Fibroblast of lung (primary cell): ENCODE data around the gene CCDC39. TPM values are rescaled to one million over a fixed set of nuclear protein-coding genes. Genes with fewer than 3 reads are reported as not detected.

Source experiments
- DNase-seq, 2 donors: peaks; one replicate each; pipeline versions ENCODE4 v3.0.0 to v3.0.0-alpha.2; 2010; ENCODE audit warnings: low read depth in 2 of 2
- H2AFZ ChIP-seq: 2 replicates; pipeline ENCODE4 v1.5.1; 2012; ENCODE audit warnings: low read length, control low read depth, inconsistent platforms
- H3K27ac ChIP-seq: 2 replicates; pipeline ENCODE4 v1.5.1; 2011; ENCODE audit warnings: low read length, control low read depth; ENCODE audit not compliant: insufficient read depth
- H3K27me3 ChIP-seq: 2 replicates; pipeline ENCODE4 v1.5.1; 2011; ENCODE audit warnings: mild to moderate bottlenecking, low read length; ENCODE audit not compliant: control insufficient read depth, insufficient read depth
- H3K36me3 ChIP-seq: 2 replicates; pipeline ENCODE4 v1.5.1; 2011; ENCODE audit warnings: low read length; ENCODE audit not compliant: control insufficient read depth, insufficient read depth
- H3K4me1 ChIP-seq: 2 replicates; pipeline ENCODE4 v1.5.1; 2011; ENCODE audit warnings: low read length; ENCODE audit not compliant: control insufficient read depth, insufficient read depth; ENCODE audit errors: extremely low read depth
- H3K4me2 ChIP-seq: 2 replicates; pipeline ENCODE4 v1.5.1; 2011; ENCODE audit warnings: low read length, control low read depth; ENCODE audit not compliant: insufficient read depth; ENCODE audit errors: extremely low read depth
- H3K4me3 ChIP-seq, 4 experiments: fragments of 200-600 bp in 1 of 4; sonication (generic) in 1 of 4; replicated peaks in 1 of 4; 2 replicates each; pipeline ENCODE4 v1.5.1; 2011 to 2016; ENCODE audit warnings: low read length in 4 of 4, low read depth in 3 of 4, mild to moderate bottlenecking in 3 of 4, control low read depth in 2 of 4, inconsistent platforms in 1 of 4, mixed read lengths in 1 of 4; ENCODE audit not compliant: insufficient read depth in 1 of 4; ENCODE audit errors: control extremely low read depth in 1 of 4
- H3K79me2 ChIP-seq: 2 replicates; pipeline ENCODE4 v1.5.1; 2012; ENCODE audit warnings: mild to moderate bottlenecking, low read length, inconsistent platforms; ENCODE audit not compliant: control insufficient read depth, insufficient read depth
- H3K9ac ChIP-seq: 2 replicates; pipeline ENCODE4 v1.5.1; 2011; ENCODE audit warnings: mild to moderate bottlenecking, low read length, control low read depth; ENCODE audit not compliant: insufficient read depth
- H3K9me3 ChIP-seq: 2 replicates; pipeline ENCODE4 v1.5.1; 2012; ENCODE audit warnings: low read depth, low read length; ENCODE audit not compliant: control insufficient read depth, insufficient read depth
- H4K20me1 ChIP-seq: 2 replicates; pipeline ENCODE4 v1.5.1; 2011; ENCODE audit warnings: low read length; ENCODE audit not compliant: control insufficient read depth, insufficient read depth; ENCODE audit errors: extremely low read depth
- EZH2 ChIP-seq: IDR thresholded peaks from 2 replicates; pipeline ENCODE4 v1.5.1; 2012; ENCODE audit warnings: low read length, control low read depth, mild to moderate bottlenecking; ENCODE audit errors: missing control alignments
- polyA plus RNA-seq, 2 donors: library from polyadenylated mRNA; depleted of rRNA in 1 of 2; stranded (reverse) in 1 of 2; unstranded in 1 of 2; fragments of >200 nt; gene quantifications; 2 replicates each; pipeline ENCODE4 v1.2.1, GENCODE V29; 2011 to 2012; ENCODE audit warnings: missing spikeins in 1 of 2
- total RNA-seq: library from RNA; depleted of rRNA; stranded (reverse); fragments of >200 nt; gene quantifications from 2 replicates; pipeline ENCODE4 v1.2.1, GENCODE V29; 2014
- TF ChIP-seq, protein P1 (sequence below), 2 donors: IDR thresholded peaks in 1 of 2; conservative IDR thresholded peaks in 1 of 2; 1 replicate in 1 of 2; 2 replicates in 1 of 2; pipeline ENCODE4 v1.5.1; 2011 to 2012; ENCODE audit warnings: low read length in 2 of 2, control low read depth in 1 of 2, inconsistent platforms in 1 of 2, low read depth in 1 of 2, mild to moderate bottlenecking in 1 of 2

Gene CCDC39
- total and polyA plus RNA-seq, 2 donors (not counting 1 experiment from before 2014, with no cell fraction given) = under 0.01 TPM; not detected in 1

DNA sequence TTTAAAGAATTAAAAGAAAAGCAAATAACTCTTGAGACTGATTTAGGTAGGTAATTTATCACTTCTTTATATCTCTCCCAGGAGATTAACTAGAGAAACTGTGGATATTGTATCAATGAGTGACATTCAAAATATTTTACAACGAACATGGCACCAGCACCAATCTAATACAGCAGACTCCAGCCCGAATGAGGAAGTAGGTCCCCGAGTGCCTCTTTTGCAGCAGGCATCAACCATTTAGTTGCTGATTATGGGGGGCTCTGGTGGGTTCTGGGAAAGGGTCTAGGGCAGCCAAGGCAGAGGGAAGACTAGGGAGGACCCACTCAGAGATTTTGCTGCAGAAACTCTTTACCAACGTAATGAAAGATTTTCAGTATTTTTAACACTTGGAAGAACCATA lies 109.1 kb downstream of the CCDC39 start:
- Histone ChIP-seq H3K79me2 (no peaks in the 10 kb centered on the region), H2AFZ (no peak overlapping the region), H3K27ac (no peak overlapping the region), H3K27me3 (no peaks in the 10 kb centered on the region), H4K20me1 (no peaks in the 10 kb centered on the region), H3K9me3 (no peaks in the 10 kb centered on the region), H3K4me2 (no peak overlapping the region), H3K9ac (no peak overlapping the region), H3K36me3 (no peaks in the 10 kb centered on the region), H3K4me3 (no peak overlapping the region), H3K4me1 (no peaks in the 10 kb centered on the region)
- TF ChIP-seq, protein P1, sequence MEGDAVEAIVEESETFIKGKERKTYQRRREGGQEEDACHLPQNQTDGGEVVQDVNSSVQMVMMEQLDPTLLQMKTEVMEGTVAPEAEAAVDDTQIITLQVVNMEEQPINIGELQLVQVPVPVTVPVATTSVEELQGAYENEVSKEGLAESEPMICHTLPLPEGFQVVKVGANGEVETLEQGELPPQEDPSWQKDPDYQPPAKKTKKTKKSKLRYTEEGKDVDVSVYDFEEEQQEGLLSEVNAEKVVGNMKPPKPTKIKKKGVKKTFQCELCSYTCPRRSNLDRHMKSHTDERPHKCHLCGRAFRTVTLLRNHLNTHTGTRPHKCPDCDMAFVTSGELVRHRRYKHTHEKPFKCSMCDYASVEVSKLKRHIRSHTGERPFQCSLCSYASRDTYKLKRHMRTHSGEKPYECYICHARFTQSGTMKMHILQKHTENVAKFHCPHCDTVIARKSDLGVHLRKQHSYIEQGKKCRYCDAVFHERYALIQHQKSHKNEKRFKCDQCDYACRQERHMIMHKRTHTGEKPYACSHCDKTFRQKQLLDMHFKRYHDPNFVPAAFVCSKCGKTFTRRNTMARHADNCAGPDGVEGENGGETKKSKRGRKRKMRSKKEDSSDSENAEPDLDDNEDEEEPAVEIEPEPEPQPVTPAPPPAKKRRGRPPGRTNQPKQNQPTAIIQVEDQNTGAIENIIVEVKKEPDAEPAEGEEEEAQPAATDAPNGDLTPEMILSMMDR (conservative IDR thresholded peaks at IDR 0.05 in 1 of 2, IDR thresholded peaks at IDR 0.05 in 1 of 2; ENCODE audit: low read depth in 1 of 2, low read length in 2 of 2) = no peak
- no peak for TF ChIP-seq EZH2
- no peak for DNase-seq

DNA sequence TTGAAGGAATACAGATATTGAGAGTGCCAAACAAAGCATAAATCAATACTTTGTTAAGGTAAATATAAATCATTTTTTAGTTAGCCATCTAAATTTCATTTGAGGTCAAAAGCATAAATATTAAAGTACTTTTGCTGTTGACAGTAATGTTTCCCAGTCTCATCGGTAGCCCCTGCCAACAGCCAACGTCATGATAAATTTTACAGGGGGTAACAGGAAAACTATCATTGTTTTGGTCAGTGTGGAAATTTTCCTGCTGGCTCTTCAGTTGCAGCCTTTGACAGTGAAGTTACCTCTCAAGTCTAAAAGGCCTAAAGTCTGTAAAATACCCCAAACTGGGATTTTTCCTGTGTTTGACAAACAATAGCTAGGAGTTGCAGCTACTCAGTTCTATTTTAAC lies 114.6 kb downstream of the CCDC39 start:
- no peak for DNase-seq
- Histone ChIP-seq H4K20me1 (no peaks in the 10 kb centered on the region), H3K27me3 (no peaks in the 10 kb centered on the region), H2AFZ (no peak overlapping the region), H3K4me1 (no peaks in the 10 kb centered on the region), H3K4me2 (no peak overlapping the region), H3K36me3 (no peaks in the 10 kb centered on the region), H3K9me3 (no peaks in the 10 kb centered on the region), H3K9ac (no peak overlapping the region), H3K27ac (no peak overlapping the region), H3K4me3 (no peak overlapping the region), H3K79me2 (no peaks in the 10 kb centered on the region)
- TF ChIP-seq, protein P1 (conservative IDR thresholded peaks at IDR 0.05 in 1 of 2, IDR thresholded peaks at IDR 0.05 in 1 of 2; ENCODE audit: low read depth in 1 of 2, low read length in 2 of 2) = no peak
- TF ChIP-seq EZH2 = no peak

Other genes with a start within 250 kb of the CCDC39 start
- gene TTC14, start 77.3 kb downstream of the CCDC39 start, total RNA-seq = 23.9 and 33.4 TPM in 2 replicates
- gene TTC14, start 77.3 kb downstream of the CCDC39 start, polyA plus RNA-seq = 15.7 and 24.1 TPM in 2 replicates
- 229 and 252 TPM in 2 replicates for gene FXR1, start 233.2 kb upstream of the CCDC39 start, total RNA-seq
- gene FXR1, start 233.2 kb upstream of the CCDC39 start, polyA plus RNA-seq = 148 TPM in 2 replicates